CD4-positive, alpha-beta memory T cell (primary cell): ENCODE data around the gene TMEM72. TPM values are rescaled to one million over a fixed set of nuclear protein-coding genes. Genes with fewer than 3 reads are reported as not detected.

Experiments
- CTCF ChIA-PET: fragments of 350-600 bp; sonication (Branson Sonifier 250); formaldehyde crosslinking; loops from one replicate; lab custom pipeline; 2021; ENCODE audit warnings: inconsistent platforms; ENCODE audit not compliant: partially characterized antibody; lab: Charles Lee
- POLR2A ChIA-PET: fragments of 350-600 bp; sonication (Branson Sonifier 250); formaldehyde crosslinking; loops from one replicate; lab custom pipeline; 2021; ENCODE audit not compliant: partially characterized antibody; lab: Charles Lee
- DNase-seq, 5 donors: peaks; one replicate each; pipeline versions ENCODE4 v3.0.0 to v3.0.0-alpha.2; 2020 to 2022; ENCODE audit warnings: mixed read lengths in 1 of 5
- H3K27ac ChIP-seq: one replicate; pipeline ENCODE4 v1.7.0; 2013; ENCODE audit warnings: low read depth, low read length
- H3K27me3 ChIP-seq: 2 replicates; pipeline ENCODE4 v1.7.0; 2013; ENCODE audit warnings: mild to moderate bottlenecking, low read length, moderate library complexity; ENCODE audit not compliant: insufficient read depth
- H3K36me3 ChIP-seq: 2 replicates; pipeline ENCODE4 v1.7.0; 2013; ENCODE audit warnings: mild to moderate bottlenecking, low read length, moderate library complexity; ENCODE audit not compliant: insufficient read depth
- H3K4me1 ChIP-seq: 2 replicates; pipeline ENCODE4 v1.7.0; 2013; ENCODE audit warnings: mild to moderate bottlenecking, low read length, moderate library complexity; ENCODE audit not compliant: insufficient read depth
- H3K4me3 ChIP-seq, 2 donors: one replicate each; pipeline ENCODE4 v1.7.0; 2013; ENCODE audit warnings: low read length in 2 of 2, mild to moderate bottlenecking in 1 of 2
- H3K9me3 ChIP-seq, 2 donors: one replicate each; pipeline ENCODE4 v1.7.0; 2013; ENCODE audit warnings: low read length in 2 of 2, control low read depth in 1 of 2; ENCODE audit not compliant: control insufficient read depth in 1 of 2
- H3K27ac Mint-ChIP-seq, 7 donors: one replicate each; pipeline ENCODE4 v1.8.0; 2020 to 2021; ENCODE audit warnings: mixed read lengths in 7 of 7, mild to moderate bottlenecking in 6 of 7, inconsistent platforms in 3 of 7, moderate library complexity in 3 of 7
- H3K27me3 Mint-ChIP-seq, 2 donors: one replicate each; pipeline ENCODE4 v1.8.0; 2020 to 2021; ENCODE audit warnings: mixed read lengths in 2 of 2
- H3K36me3 Mint-ChIP-seq, 2 donors: one replicate each; pipeline ENCODE4 v1.8.0; 2020 to 2021; ENCODE audit warnings: mixed read lengths in 2 of 2, inconsistent platforms in 1 of 2, mild to moderate bottlenecking in 1 of 2
- H3K4me1 Mint-ChIP-seq, 4 donors: one replicate each; pipeline ENCODE4 v1.8.0; 2020 to 2021; ENCODE audit warnings: mixed read lengths in 4 of 4, mild to moderate bottlenecking in 1 of 4
- H3K4me3 Mint-ChIP-seq, 8 donors: one replicate each; pipeline ENCODE4 v1.8.0; 2020 to 2021; ENCODE audit warnings: mixed read lengths in 8 of 8, mild to moderate bottlenecking in 7 of 8, moderate library complexity in 6 of 8, inconsistent platforms in 3 of 8
- H3K9me3 Mint-ChIP-seq, 8 donors: one replicate each; pipeline ENCODE4 v1.8.0; 2020 to 2021; ENCODE audit warnings: mixed read lengths in 8 of 8, mild to moderate bottlenecking in 5 of 8, inconsistent platforms in 3 of 8, moderate library complexity in 1 of 8
- intact Hi-C: fragments of 100-400 bp; cut with micrococcal nuclease; formaldehyde crosslinking; loops from one replicate; pipeline ENCODE4 v1.15.1; 2023
- polyA plus RNA-seq, 2 donors: library from polyadenylated mRNA; unstranded; fragments of 300-500 nt; fragmentation: Illumina TruSeq; gene quantifications; one replicate each; pipeline ENCODE4 v1.2.3, GENCODE V29; 2021
- total RNA-seq, 2 experiments: library from RNA; stranded (reverse); gene quantifications; one replicate each; pipeline ENCODE4 v1.2.3, GENCODE V29; 2021

Gene TMEM72
- total and polyA plus RNA-seq, 4 experiments from 2014 or later = not detected

DNA sequence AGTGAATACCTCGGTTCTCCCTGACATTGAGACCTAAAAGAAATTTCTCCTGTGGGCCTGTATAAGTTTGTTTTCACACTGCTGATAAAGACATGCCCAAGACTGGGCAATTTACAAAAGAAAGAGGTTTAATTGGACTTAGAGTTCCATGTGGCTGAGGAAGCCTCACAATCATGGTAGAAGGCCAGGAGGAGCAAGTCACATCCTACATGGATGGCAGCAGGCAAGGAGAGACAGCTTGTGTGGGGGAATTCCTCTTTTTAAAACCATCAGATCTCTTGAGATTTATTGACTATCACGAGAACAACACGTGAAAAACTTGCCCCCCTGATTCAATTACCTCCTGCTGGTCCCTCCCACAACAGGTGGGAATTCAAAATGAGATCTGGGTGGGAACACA, 6.7 kb downstream of the TMEM72 start:
- Mint-ChIP-seq H3K27me3 (peaks cover 3 to 4% of the 10 kb centered on the region in 2 donors), H3K4me3 (no peak overlapping the region), H3K9me3 (no peaks in the 10 kb centered on the region), H3K4me1 (peaks cover 7 to 16% (median 13%) of the 10 kb centered on the region in 4 donors), H3K27ac (no peak overlapping the region), H3K36me3 (no peaks in the 10 kb centered on the region)
- intact Hi-C loops = no loop called here
- H3K4me1 ChIP-seq = peaks cover 15% of the 10 kb centered on the region
- no peaks in the 10 kb centered on the region for H3K36me3 ChIP-seq
- DNase-seq = no peak
- no peak overlapping the region for H3K27ac ChIP-seq
- no peaks in the 10 kb centered on the region for H3K27me3 ChIP-seq
- ChIA-PET POLR2A (no interaction called here), CTCF (interaction anchor here (1.0 kb wide), 1 partner anchor 8 kb away, joined by 3 read pairs; no protein-coding TSS in a partner anchor)
- no peaks in the 10 kb centered on the region for H3K9me3 ChIP-seq
- H3K4me3 ChIP-seq = no peak overlapping the region

DNA sequence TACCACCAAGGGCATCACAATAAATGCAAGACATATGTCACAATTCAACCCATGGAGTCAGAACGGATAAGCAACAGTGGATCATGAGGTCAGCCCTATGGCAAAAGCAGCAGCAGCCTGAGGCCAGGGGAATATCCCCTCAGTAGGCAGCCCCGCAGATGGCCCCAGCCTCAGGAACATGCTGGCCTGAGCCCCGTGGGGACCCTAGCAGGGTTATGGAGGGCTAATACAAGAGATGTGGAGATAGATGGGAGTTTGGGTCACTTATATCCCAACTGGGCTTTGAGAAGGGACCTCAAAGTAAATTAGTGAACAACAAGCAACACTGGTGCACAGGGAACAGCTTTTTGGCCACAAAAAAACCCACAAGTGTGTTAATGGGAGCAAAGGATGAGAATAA, 9.1 kb downstream of the TMEM72 start:
- peaks cover 3 to 4% of the 10 kb centered on the region in 2 donors for H3K27me3 Mint-ChIP-seq
- ChIA-PET CTCF (no interaction called here), POLR2A (no interaction called here)
- no peaks in the 10 kb centered on the region for H3K36me3 ChIP-seq
- H3K9me3 ChIP-seq = no peaks in the 10 kb centered on the region
- H3K4me1 ChIP-seq = no peaks in the 10 kb centered on the region
- intact Hi-C loops = no loop called here
- H3K27ac ChIP-seq = no peak overlapping the region
- no peak overlapping the region for H3K4me3 ChIP-seq
- no peaks in the 10 kb centered on the region for H3K36me3 Mint-ChIP-seq
- H3K9me3 Mint-ChIP-seq = no peaks in the 10 kb centered on the region
- H3K27ac Mint-ChIP-seq = no peak overlapping the region
- no peaks in the 10 kb centered on the region for H3K27me3 ChIP-seq
- DNase-seq = no peak
- no peak overlapping the region for H3K4me3 Mint-ChIP-seq
- no peaks in the 10 kb centered on the region for H3K4me1 Mint-ChIP-seq

GRCh38 chr10:44921061-44921460, 9.9 kb downstream of the TMEM72 start:
- intact Hi-C loops = no loop called here

GRCh38 chr10:44921506-44921905, 10.4 kb downstream of the TMEM72 start:
- no peak for DNase-seq

More at GRCh38 chr10:44921061-44921460, 9.9 kb downstream of the TMEM72 start:
- no peaks in the 10 kb centered on the region for H3K9me3 Mint-ChIP-seq
- no peaks in the 10 kb centered on the region for H3K9me3 ChIP-seq
- no peaks in the 10 kb centered on the region for H3K4me1 ChIP-seq
- no peaks in the 10 kb centered on the region for H3K36me3 ChIP-seq
- no peak for DNase-seq
- peaks cover 3 to 4% of the 10 kb centered on the region in 2 donors for H3K27me3 Mint-ChIP-seq
- H3K4me3 Mint-ChIP-seq = no peak overlapping the region
- no peak overlapping the region for H3K27ac Mint-ChIP-seq
- no peak overlapping the region for H3K4me3 ChIP-seq
- no peaks in the 10 kb centered on the region for H3K27me3 ChIP-seq
- no peaks in the 10 kb centered on the region for H3K36me3 Mint-ChIP-seq
- ChIA-PET CTCF (interaction anchor here (1.3 kb wide), 1 partner anchor 12 kb away, joined by 6 read pairs; no protein-coding TSS in a partner anchor), POLR2A (no interaction called here)
- no peak overlapping the region for H3K27ac ChIP-seq
- H3K4me1 Mint-ChIP-seq = no peaks in the 10 kb centered on the region

DNA sequence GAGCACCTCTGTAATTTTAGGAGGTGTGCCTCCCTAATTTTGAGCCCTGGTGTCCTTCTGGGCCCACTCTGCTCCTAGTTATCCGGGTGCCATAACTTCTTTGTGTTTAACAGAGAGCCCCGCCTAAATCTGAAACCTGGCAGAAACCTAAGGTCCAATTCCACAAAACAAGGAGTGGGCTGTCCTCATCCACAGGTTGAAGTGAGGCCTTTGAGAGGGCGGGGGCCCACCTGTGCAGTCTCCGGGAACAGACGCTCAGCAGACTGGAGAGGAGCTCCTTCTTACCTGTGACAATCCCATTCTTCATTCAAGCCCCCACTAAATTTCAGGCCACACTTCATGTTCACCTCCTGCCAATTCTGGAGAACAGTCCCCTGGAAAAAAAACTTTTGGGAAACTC, 10.9 kb downstream of the TMEM72 start:
- intact Hi-C loops = no loop called here
- H3K9me3 ChIP-seq = no peaks in the 10 kb centered on the region
- H3K36me3 ChIP-seq = no peaks in the 10 kb centered on the region
- ChIA-PET POLR2A (no interaction called here), CTCF (interaction anchor here (1.3 kb wide), 1 partner anchor 11 kb away, joined by 6 read pairs; no protein-coding TSS in a partner anchor)
- H3K4me3 ChIP-seq = no peak overlapping the region
- H3K9me3 Mint-ChIP-seq = no peaks in the 10 kb centered on the region
- H3K4me1 Mint-ChIP-seq = no peaks in the 10 kb centered on the region
- H3K27ac ChIP-seq = no peak overlapping the region
- no peak for DNase-seq
- no peaks in the 10 kb centered on the region for H3K4me1 ChIP-seq
- H3K27ac Mint-ChIP-seq = no peak overlapping the region
- H3K27me3 Mint-ChIP-seq = peaks cover 2 to 3% of the 10 kb centered on the region in 2 donors
- H3K36me3 Mint-ChIP-seq = no peaks in the 10 kb centered on the region
- H3K4me3 Mint-ChIP-seq = no peak overlapping the region
- no peaks in the 10 kb centered on the region for H3K27me3 ChIP-seq

More at GRCh38 chr10:44921506-44921905, 10.4 kb downstream of the TMEM72 start:
- Mint-ChIP-seq H3K9me3 (no peaks in the 10 kb centered on the region), H3K4me1 (no peaks in the 10 kb centered on the region), H3K27me3 (peaks cover 3% of the 10 kb centered on the region in 2 donors), H3K36me3 (no peaks in the 10 kb centered on the region), H3K4me3 (no peak overlapping the region), H3K27ac (no peak overlapping the region)
- H3K27ac ChIP-seq = no peak overlapping the region
- H3K4me1 ChIP-seq = no peaks in the 10 kb centered on the region
- no peaks in the 10 kb centered on the region for H3K27me3 ChIP-seq
- H3K36me3 ChIP-seq = no peaks in the 10 kb centered on the region
- H3K4me3 ChIP-seq = no peak overlapping the region
- ChIA-PET POLR2A (no interaction called here), CTCF (interaction anchor here (1.3 kb wide), 1 partner anchor 11 kb away, joined by 6 read pairs; no protein-coding TSS in a partner anchor)
- H3K9me3 ChIP-seq = no peaks in the 10 kb centered on the region
- intact Hi-C loops = no loop called here

DNA sequence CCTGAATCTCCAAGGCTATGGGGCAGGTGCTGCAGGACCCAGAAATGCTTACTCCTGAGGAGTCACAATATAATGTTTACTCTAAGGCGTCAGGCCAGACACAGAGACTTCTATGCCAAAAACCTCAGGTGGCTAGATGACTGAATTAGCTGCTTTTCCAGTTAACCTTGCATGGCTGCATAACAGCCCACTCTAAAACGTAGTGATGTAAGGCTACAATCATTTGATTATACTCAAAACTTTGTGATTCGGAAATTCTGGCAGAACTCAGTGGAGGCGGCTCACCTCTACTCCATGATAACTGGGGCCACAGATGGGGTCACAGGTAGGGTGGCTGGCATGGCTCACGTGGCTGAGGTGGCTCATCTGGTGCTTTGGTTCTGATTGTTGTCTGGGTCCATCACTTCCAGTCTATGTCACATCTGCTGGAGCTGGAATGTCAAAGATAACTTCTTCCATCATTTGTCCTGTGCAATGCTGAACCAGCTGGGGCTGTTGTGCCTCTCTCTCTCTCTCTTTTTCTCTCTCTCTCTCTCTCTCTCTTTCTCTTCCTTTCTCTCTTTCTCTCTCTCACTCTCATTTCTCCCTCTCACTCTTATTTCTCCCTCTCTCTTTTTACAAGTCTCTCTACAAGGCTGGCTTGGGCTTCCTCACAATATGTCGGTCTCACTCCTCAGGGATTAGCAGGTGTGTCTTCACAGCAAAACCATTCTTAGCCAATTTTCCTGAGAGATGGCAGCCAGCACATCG, 11.8 kb downstream of the TMEM72 start:
- no peaks in the 10 kb centered on the region for H3K27me3 ChIP-seq
- POLR2A ChIA-PET = no interaction called here
- H3K36me3 ChIP-seq = no peaks in the 10 kb centered on the region
- no peaks in the 10 kb centered on the region for H3K4me1 ChIP-seq
- Mint-ChIP-seq H3K4me1 (no peaks in the 10 kb centered on the region), H3K27ac (no peak overlapping the region), H3K36me3 (no peaks in the 10 kb centered on the region), H3K4me3 (no peak overlapping the region), H3K27me3 (peaks cover 0 to 2% of the 10 kb centered on the region in 2 donors), H3K9me3 (no peaks in the 10 kb centered on the region)
- no peak overlapping the region for H3K27ac ChIP-seq
- H3K4me3 ChIP-seq = no peak overlapping the region
- intact Hi-C loops = no loop called here
- DNase-seq = no peak
- CTCF ChIA-PET = interaction anchor here (0.7 to 0.9 kb wide), 2 partner anchors 10 kb away, joined by 3 read pairs; no protein-coding TSS in a partner anchor
- H3K9me3 ChIP-seq = no peaks in the 10 kb centered on the region

DNA sequence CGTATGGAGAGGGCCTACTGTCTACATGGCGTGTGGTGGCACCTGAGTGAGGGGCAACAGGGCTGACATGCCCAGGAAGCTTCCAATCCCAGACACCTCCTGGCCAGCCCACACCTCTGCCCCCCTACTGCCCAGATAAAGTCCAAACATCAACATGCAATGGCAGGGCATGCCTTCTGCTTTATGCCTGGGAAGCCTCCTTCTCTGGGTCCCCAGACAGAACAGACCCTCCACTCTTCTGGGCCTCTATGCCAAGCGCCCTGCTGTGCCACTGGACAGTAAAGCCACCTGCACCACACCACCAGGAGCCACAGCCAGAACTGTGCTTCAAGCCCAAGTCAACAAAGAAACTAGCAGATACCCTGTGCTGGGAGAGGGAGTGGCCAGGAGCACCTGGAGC, 12.5 kb downstream of the TMEM72 start:
- H3K4me1 Mint-ChIP-seq = no peaks in the 10 kb centered on the region
- no peak overlapping the region for H3K27ac Mint-ChIP-seq
- no peak overlapping the region for H3K4me3 ChIP-seq

More for the DNA sequence above, 12.5 kb downstream of the TMEM72 start:
- ChIA-PET CTCF (interaction anchor here (0.9 kb wide), 1 partner anchor 9 kb away, joined by 3 read pairs; no protein-coding TSS in a partner anchor), POLR2A (no interaction called here)
- H3K27ac ChIP-seq = no peak overlapping the region
- H3K9me3 ChIP-seq = no peaks in the 10 kb centered on the region
- H3K36me3 Mint-ChIP-seq = no peaks in the 10 kb centered on the region
- no peaks in the 10 kb centered on the region for H3K36me3 ChIP-seq
- H3K27me3 ChIP-seq = no peaks in the 10 kb centered on the region
- H3K9me3 Mint-ChIP-seq = no peaks in the 10 kb centered on the region
- H3K4me1 ChIP-seq = no peaks in the 10 kb centered on the region
- intact Hi-C loops = no loop called here
- no peak for DNase-seq
- no peak overlapping the region for H3K4me3 Mint-ChIP-seq
- peaks cover 0 to 2% of the 10 kb centered on the region in 2 donors for H3K27me3 Mint-ChIP-seq
